ENCODE results near the gene RABL6.
A peak's percentile ranks its signal among the peaks of the same experiment; 100 is the strongest.
"Not testable (repeated sequence)": the region's sequence is repeated elsewhere in the genome, so short reads cannot be mapped to it uniquely, and the experiment has no call there.

The RABL6 gene

DNA sequence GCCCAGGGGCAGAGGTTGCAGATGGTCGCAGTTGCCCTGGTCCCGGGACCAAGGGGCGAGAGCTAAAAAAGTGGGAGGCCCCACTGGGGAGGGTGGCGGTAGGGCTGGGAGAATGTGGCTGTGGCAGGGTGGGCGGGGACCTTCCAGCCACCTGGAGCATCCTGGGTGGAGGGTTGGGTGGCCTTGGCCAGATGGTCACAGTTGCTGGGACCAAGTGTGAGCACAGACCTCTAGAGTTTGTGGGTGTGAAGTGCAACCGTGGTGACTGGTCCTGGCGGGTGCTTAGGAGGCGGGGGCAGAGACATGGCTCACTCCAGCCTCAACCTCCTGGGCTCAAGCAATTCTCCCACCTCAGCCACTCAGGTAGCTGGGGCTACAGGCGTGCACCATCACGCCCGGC lies 72.9 kb downstream of the RABL6 start:
- DNase-seq (ENCODE audit: insufficient read length, low spot score), result no peak
- TF ChIP-seq, protein P1, sequence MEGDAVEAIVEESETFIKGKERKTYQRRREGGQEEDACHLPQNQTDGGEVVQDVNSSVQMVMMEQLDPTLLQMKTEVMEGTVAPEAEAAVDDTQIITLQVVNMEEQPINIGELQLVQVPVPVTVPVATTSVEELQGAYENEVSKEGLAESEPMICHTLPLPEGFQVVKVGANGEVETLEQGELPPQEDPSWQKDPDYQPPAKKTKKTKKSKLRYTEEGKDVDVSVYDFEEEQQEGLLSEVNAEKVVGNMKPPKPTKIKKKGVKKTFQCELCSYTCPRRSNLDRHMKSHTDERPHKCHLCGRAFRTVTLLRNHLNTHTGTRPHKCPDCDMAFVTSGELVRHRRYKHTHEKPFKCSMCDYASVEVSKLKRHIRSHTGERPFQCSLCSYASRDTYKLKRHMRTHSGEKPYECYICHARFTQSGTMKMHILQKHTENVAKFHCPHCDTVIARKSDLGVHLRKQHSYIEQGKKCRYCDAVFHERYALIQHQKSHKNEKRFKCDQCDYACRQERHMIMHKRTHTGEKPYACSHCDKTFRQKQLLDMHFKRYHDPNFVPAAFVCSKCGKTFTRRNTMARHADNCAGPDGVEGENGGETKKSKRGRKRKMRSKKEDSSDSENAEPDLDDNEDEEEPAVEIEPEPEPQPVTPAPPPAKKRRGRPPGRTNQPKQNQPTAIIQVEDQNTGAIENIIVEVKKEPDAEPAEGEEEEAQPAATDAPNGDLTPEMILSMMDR (IDR thresholded peaks at IDR 0.05; ENCODE audit: insufficient read depth, missing control alignments), result no peak
- no peak for FAIRE-seq

DNA sequence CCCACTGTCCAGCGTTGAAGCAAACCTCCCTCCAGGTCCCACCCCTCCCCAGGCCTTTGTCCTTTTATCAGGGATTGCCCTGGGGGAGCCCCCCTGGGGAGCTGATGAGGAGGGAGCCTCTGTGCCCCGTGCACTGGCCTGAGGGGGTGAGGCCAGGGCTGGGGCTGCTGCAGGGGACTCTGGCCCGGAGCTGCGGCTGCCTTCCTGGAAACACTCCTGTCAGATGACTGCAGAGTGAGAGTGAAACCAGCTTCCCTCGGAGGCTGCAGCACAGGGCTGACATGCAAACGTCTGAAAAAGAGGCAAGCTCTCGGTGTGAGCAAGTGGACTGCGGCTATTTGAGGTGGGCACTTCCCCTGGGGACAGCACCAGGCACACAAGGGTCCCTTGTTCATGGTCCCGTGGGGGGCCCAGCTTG lies 74.0 kb downstream of the RABL6 start:
- TF ChIP-seq, protein P1 (IDR thresholded peaks at IDR 0.05; ENCODE audit: insufficient read depth, missing control alignments), result no peak
- FAIRE-seq, result no peak
- DNase-seq (ENCODE audit: insufficient read length, low spot score), result no peak

DNA sequence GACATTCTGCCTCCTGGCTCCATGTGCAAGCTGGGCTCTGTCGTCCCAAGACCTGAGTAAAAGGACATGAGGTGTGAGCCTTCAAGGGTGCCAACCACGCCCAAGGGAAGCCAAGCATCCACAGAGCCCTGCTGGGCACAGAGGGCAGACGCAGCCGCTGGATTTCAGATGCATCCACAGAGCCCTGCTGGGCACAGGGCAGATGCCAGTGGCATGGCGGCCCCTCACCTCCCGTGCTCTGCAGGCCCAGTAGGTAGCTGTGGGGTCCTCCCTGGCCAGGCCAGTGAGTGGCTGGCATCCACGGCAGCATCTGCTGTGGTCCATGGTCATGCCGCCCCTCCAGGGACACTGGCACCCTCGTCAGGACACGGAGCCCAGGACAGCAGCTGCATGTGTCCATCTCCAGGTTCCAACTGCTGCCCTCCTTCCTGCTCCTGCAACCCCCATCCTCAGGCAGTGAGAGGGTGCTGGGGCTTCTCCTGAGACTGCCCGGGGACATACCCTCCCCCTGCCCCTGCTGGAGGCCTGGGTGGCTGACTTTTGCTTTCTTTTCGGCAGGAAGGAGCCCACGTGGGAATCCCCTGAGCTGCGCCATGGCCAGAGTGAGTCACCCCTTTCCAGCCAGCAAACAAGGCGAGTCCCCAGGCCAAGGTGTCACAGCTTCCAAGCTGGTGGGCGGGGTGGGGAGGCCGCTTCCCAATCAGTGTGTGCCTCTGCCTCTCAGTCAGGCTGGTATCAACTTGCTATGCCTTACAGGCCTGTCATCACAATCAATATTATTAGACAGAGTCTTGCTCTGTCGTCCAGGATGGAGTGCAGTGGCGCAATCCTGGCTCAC lies 74.6 kb downstream of the RABL6 start:
- DNase-seq (ENCODE audit: insufficient read length, low spot score), result no peak
- FAIRE-seq, result no peak

DNA sequence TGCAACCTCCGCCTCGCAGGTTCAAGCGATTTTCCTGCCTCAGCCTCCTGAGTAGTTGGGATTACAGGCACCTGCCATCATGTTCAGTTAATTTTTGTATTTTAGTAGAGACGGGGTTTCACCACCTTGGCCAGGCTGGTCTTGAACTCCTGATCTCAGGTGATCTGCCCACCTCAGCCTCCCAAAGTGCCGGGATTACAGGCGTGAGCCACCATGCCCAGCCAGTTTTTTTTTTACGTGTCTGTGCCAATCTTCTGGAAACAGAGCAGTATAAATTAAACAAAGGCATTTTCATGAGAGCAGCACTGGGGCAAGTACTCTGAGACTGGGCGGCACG lies 75.2 kb downstream of the RABL6 start:
- FAIRE-seq; DNase-seq (ENCODE audit: insufficient read length, low spot score): not testable (repeated sequence)

More for the DNA sequence above, 74.6 kb downstream of the RABL6 start:
- TF ChIP-seq, protein P1 (IDR thresholded peaks at IDR 0.05; ENCODE audit: insufficient read depth, missing control alignments), result no peak

DNA sequence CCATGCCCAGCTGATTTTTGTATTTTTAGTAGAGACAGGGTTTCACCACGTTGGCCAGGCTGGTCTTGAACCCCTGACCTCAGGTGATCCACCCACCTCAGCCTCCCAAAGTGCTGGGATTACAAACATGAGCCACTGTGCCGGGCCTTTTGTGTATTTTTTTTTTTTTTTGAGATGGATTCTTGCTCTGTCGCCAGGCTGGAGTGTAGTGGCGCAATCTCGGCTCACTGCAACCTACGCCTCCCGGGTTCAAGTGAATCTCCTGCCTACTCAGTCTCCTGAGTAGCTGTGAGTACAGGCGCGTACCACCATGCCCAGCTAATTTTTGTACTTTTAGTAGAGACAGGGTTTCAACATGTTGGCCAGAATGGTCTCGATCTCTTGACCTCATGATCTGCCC lies 75.9 kb downstream of the RABL6 start:
- not testable (repeated sequence) for FAIRE-seq; DNase-seq (ENCODE audit: insufficient read length, low spot score)

DNA sequence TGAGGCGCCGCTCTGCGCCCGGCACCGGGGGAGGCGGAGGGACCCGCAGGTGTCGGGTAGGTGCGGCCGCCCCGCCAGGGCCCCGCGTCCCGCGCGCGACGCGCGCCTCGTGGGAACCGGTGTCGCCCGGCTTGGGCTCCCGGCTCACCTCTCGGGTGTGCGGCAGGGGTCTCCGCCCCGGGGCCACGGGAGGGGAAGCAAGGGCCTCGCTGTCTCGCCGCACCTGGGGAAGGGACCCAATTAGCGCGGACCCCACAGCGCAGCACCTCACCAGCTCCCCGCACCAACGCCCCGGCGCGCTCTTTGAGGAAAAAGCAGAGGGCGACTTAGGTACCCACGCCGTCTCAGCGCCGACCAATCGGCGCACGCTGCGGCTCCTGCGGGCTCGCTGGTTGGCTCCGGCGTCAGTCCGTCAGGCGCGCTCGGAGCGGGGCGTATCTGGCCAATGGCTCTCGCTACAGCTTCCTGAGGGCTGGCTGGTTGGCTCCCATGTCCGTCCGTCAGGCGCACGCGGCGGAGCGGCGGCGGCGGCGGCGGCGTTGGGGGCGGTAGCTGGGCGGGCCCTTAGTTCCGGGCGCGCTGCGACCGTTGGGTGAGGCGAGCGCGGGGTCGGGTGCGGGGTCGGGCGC lies 78.3 kb downstream of the RABL6 start, which contains the start of gene TRAF2:
Gene TRAF2 (plus strand): TSS at position 567 of the 629 bp plus-strand sequence. CDS start 12,225 bp downstream, outside the sequence.
- peak; percentile 100 for DNase-seq (ENCODE audit: insufficient read length, low spot score)
- TF ChIP-seq, protein P1 (IDR thresholded peaks at IDR 0.05; ENCODE audit: insufficient read depth, missing control alignments), result no peak
- no peak for FAIRE-seq

DNA sequence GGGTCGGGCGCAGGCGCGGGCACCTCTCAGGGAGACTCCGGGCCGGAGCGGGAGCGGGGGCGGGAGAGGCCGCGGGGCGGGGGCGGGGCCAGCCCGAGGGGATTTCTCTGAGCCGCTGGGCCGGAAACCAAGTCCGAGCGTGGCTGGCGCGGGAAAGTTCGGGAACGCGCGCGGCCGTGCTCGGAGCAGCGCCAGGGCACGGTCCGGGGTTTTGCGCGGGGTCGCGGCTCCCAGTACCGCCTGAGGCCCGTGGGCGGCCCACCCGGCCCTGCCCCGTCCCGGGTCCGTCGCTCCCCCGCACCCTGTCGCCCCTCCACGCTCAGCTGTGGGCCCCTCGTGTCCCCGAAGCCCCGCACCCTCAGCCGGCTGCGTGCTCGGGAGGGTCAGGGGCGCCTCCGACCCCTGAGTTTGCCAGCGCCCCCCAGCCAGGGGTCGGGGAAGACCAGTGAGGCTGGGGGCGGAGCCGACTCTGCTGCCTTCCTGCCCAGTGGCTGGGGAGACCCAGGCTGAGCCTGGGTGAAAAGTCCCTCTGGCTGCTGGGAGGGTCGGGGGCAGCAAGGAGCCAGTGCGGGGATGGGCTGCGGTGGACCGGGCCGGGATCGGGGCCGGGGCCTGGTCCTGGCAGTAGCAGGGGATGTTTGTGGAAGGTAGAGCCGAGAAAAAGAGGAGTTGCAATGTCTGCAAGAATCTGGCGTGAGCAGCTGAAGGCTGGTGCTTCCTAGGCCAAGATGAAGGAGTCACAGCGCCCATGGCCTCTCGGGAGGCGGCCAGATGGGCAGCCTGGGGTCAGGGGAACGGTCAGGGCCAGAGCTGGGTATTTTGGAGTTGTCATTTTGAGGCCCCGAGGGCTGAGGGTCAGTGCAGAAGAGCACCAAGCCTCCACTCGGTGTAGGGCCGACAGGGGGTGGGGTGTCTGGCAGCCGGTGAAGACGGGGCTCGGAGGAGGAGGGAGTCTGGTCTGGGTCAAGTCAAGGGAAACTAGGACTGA lies 79.2 kb downstream of the RABL6 start:
- no peak for FAIRE-seq
- DNase-seq (ENCODE audit: insufficient read length, low spot score), result peak; percentile 77
- TF ChIP-seq, protein P1 (IDR thresholded peaks at IDR 0.05; ENCODE audit: insufficient read depth, missing control alignments), result no peak

Data from D721Med (cell line).